Measurements from ENCODE around the gene SST.

Gene SST

GRCh38 chr3:187626581-187626980 lies 43.6 kb downstream of the SST start:
- no peak for DNase-seq

GRCh38 chr3:187624588-187624987 lies 45.6 kb downstream of the SST start:
- no peak for DNase-seq

GRCh38 chr3:187623285-187623814 lies 46.8 kb downstream of the SST start:
- no peak for DNase-seq

- no peak for DNase-seq
Observed at GRCh38 chr3:187621881-187622280, 48.3 kb downstream of the SST start.

- DNase-seq: no peak
Observed at GRCh38 chr3:187619461-187619860, 50.7 kb downstream of the SST start.

All from stimulated activated CD8-positive, alpha-beta memory T cell treated with anti-CD3 and anti-CD28 coated beads, Interleukin-4, amount 100 ng/mL, for 48 hours (primary cell).